Activated CD8-positive, alpha-beta T cell treated with anti-CD3 and anti-CD28 coated beads for 36 hours (primary cell): ENCODE results near the gene PICALM. TPM values are rescaled to one million over a fixed set of nuclear protein-coding genes. Genes with fewer than 3 reads are reported as not detected.

Experiments used
- ATAC-seq: fragments of 200-7000 bp; cut with Tn5 transposase; one replicate; pipeline ENCODE4 v1.10.0; 2021; ENCODE audit warnings: mild to moderate bottlenecking, moderate library complexity
- CTCF ChIA-PET: fragments of 350-600 bp; sonication (Branson Sonifier 250); formaldehyde crosslinking; loops from one replicate; lab custom pipeline; 2021; ENCODE audit warnings: antibody characterized with exemption; lab: Charles Lee
- POLR2A ChIA-PET: fragments of 350-600 bp; sonication (Branson Sonifier 250); formaldehyde crosslinking; loops from one replicate; lab custom pipeline; 2021; ENCODE audit warnings: antibody characterized with exemption; lab: Charles Lee
- DNase-seq: peaks from one replicate; pipeline ENCODE4 v3.0.0-alpha.2; 2020
- H3K27ac Mint-ChIP-seq: one replicate; pipeline ENCODE4 v1.8.0; 2021; ENCODE audit warnings: mild to moderate bottlenecking, mixed read lengths
- H3K27me3 Mint-ChIP-seq: one replicate; pipeline ENCODE4 v1.8.0; 2021; ENCODE audit warnings: mixed read lengths
- H3K36me3 Mint-ChIP-seq: one replicate; pipeline ENCODE4 v1.8.0; 2021; ENCODE audit warnings: low read depth, mixed read lengths
- H3K4me1 Mint-ChIP-seq: one replicate; pipeline ENCODE4 v1.8.0; 2021; ENCODE audit warnings: low read depth, mixed read lengths
- H3K4me3 Mint-ChIP-seq: one replicate; pipeline ENCODE4 v1.8.0; 2021; ENCODE audit warnings: mild to moderate bottlenecking, moderate library complexity, mixed read lengths
- H3K9me3 Mint-ChIP-seq: one replicate; pipeline ENCODE4 v1.8.0; 2021; ENCODE audit warnings: mixed read lengths
- intact Hi-C: fragments of 100-400 bp; cut with micrococcal nuclease; formaldehyde crosslinking; loops from one replicate; pipeline ENCODE4 v1.10.0; 2022
- total RNA-seq, 2 experiments: library from RNA; stranded (reverse); gene quantifications; one replicate each; pipeline ENCODE4 v1.2.3, GENCODE V29; 2021
- TF ChIP-seq, protein P1 (sequence below): fragments of 200-600 bp; IDR thresholded peaks from one replicate; pipeline ENCODE4 v1.8.0; 2022; ENCODE audit warnings: antibody characterized with exemption, mild to moderate bottlenecking

Gene PICALM
- total RNA-seq, 2 experiments from 2014 or later: 57.5 to 61.2 TPM

DNA sequence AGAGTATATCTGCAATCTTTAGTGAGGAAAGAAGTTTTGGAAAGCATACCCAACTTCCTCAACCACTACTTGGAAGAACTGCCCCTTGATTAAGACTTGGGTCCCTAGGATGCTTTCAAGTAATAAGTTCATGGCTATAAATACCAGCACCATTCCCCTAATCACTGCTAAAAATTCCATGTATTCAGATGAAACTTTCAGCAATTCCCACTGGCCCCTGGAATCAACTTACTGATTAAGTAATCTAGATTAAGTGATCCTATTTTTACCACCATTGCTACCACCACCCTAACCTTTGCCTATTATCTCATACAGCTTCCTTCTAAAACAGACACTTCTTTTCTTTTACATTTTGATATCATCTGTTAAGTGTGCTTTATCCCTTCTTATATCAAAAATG is 10.5 kb downstream of the PICALM start:
- no peak overlapping the region for H3K27ac Mint-ChIP-seq
- ChIA-PET POLR2A (interaction anchor here (1.0 to 2.1 kb wide), 3 partner anchors 9 to 187 kb away, joined by 3 to 8 read pairs (median 3); partner anchors contain the start of gene PICALM), CTCF (interaction anchor here (1.0 to 1.8 kb wide), 4 partner anchors 9 to 161 kb away, joined by 3 to 6 read pairs (median 4); no protein-coding TSS in a partner anchor)
- no peaks in the 10 kb centered on the region for H3K9me3 Mint-ChIP-seq
- DNase-seq: no peak
- ATAC-seq: no peak
- no peak overlapping the region for H3K4me3 Mint-ChIP-seq
- H3K36me3 Mint-ChIP-seq: peaks cover 38% of the 10 kb centered on the region
- intact Hi-C loops: no loop called here
- TF ChIP-seq, protein P1, sequence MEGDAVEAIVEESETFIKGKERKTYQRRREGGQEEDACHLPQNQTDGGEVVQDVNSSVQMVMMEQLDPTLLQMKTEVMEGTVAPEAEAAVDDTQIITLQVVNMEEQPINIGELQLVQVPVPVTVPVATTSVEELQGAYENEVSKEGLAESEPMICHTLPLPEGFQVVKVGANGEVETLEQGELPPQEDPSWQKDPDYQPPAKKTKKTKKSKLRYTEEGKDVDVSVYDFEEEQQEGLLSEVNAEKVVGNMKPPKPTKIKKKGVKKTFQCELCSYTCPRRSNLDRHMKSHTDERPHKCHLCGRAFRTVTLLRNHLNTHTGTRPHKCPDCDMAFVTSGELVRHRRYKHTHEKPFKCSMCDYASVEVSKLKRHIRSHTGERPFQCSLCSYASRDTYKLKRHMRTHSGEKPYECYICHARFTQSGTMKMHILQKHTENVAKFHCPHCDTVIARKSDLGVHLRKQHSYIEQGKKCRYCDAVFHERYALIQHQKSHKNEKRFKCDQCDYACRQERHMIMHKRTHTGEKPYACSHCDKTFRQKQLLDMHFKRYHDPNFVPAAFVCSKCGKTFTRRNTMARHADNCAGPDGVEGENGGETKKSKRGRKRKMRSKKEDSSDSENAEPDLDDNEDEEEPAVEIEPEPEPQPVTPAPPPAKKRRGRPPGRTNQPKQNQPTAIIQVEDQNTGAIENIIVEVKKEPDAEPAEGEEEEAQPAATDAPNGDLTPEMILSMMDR: no peak
- H3K4me1 Mint-ChIP-seq: peaks cover 84% of the 10 kb centered on the region
- no peaks in the 10 kb centered on the region for H3K27me3 Mint-ChIP-seq

DNA sequence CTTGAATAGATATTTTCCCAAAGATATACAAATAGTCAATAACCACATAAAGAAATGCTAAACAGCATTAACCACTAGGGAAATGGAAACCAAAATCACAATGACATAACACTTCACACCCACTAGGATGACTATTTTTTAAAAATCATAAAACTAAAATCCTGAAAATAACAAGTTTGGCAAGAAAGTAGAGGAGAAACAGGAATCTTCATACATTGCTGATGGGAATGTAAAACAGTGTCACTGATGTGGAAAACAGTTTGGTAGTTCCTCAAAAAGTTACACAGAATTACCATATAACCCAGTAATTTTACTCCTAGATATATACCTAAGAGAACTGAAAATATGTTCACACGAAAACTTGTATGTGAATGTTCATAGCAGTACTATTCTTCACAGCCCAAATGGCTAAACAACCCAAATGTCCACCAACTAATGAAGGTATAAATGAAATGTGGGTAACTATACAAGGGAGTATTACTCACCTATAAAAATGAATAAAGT is 12.5 kb downstream of the PICALM start:
- H3K36me3 Mint-ChIP-seq: peaks cover 48% of the 10 kb centered on the region
- POLR2A ChIA-PET: no interaction called here
- no peaks in the 10 kb centered on the region for H3K27me3 Mint-ChIP-seq
- no peak for ATAC-seq
- peaks cover 6% of the 10 kb centered on the region for H3K9me3 Mint-ChIP-seq
- no peak overlapping the region for H3K4me3 Mint-ChIP-seq
- TF ChIP-seq, protein P1: no peak
- DNase-seq: no peak
- H3K27ac Mint-ChIP-seq: peak overlapping the region; percentile 69
- peaks cover 87% of the 10 kb centered on the region for H3K4me1 Mint-ChIP-seq
- CTCF ChIA-PET: no interaction called here
- intact Hi-C loops: no loop called here

DNA sequence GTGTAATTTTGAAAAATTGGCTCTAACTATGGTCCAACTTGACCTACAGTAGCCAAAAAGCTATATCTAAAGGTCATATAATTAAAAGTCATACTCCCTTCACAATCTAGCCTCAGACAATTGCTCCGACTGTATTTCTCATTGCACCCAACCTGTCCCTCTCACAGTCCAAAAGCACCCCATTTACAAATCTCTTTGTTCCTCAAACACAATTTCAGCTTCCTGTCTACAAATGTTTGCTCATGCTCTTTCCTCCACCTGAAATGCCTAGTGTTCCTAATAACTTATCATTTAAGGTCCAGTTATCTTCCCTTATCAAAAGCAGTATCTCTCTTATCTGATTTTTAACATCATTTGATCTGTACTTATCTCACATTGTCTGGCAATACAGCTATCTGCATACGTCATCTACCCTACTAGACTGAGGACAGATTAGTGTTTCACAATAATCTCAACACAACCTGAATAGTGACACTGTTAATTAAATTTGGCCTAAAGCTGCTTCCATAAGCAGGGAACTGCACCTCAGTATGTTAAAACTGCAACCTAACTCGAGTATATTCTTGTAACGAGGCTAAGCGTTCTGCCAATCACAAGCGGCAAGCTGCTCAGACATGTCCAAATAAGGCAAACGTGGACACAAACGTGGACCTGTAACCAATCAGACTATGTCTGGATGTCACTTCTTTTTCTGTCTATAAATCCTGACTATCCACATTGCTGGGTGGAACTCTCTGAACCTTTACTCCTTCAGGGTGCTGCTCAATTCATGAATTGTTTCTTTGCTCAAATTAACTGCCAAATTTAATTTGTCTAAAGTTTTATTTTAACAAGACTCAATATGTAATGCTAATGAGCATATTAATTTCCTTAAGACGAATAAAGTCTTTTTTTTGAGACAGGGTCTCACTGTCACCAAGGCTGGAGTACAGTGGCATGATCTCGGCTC is 15.9 kb downstream of the PICALM start:
- no peaks in the 10 kb centered on the region for H3K27me3 Mint-ChIP-seq
- ChIA-PET CTCF (interaction anchor here (0.9 to 2.2 kb wide), 6 partner anchors 11 to 166 kb away, joined by 3 to 7 read pairs (median 4); no protein-coding TSS in a partner anchor), POLR2A (interaction anchor here (0.6 to 6.0 kb wide), 6 partner anchors 10 to 416 kb away, joined by 3 to 31 read pairs (median 4); partner anchors contain the start of gene PICALM)
- H3K4me3 Mint-ChIP-seq: no peak overlapping the region
- peaks cover 80% of the 10 kb centered on the region for H3K4me1 Mint-ChIP-seq
- TF ChIP-seq, protein P1: no peak
- H3K27ac Mint-ChIP-seq: peak overlapping the region; percentile 39
- DNase-seq (no peak), ATAC-seq (no peak)
- peaks cover 43% of the 10 kb centered on the region for H3K36me3 Mint-ChIP-seq
- H3K9me3 Mint-ChIP-seq: peaks cover 6% of the 10 kb centered on the region
- intact Hi-C loops: no loop called here

DNA sequence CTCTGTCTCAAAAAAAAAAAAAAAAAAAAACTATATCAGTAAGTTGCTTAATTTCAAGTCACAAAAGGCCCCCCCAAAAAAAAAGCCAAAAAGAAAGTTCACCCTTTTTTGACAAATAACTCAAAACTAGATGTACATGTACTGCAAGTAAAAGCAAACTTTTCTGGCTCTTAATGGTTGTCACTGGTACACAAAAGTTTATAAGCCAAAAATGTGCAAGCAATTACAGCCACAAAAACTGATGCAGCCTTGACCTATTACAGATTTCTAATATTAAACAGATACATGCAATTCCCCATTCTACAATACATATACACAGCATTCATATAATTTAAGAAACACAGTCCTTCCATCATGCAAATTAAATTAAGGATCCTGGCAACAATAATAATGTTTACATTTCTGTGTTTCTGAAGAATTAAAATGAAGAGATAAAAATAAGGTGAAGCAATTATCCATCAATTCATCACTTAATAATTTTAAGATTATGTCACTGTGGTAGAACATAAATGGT is 18.6 kb downstream of the PICALM start:
- intact Hi-C loops: no loop called here
- peaks cover 36% of the 10 kb centered on the region for H3K36me3 Mint-ChIP-seq
- POLR2A ChIA-PET: interaction anchor here (6.0 kb wide), 1 partner anchor 18 kb away, joined by 31 read pairs; the partner anchor contains the start of gene PICALM
- CTCF ChIA-PET: interaction anchor here (1.3 to 2.4 kb wide), 3 partner anchors 9 to 151 kb away, joined by 3 to 8 read pairs (median 5); no protein-coding TSS in a partner anchor
- peaks cover 6% of the 10 kb centered on the region for H3K9me3 Mint-ChIP-seq
- ATAC-seq: no peak
- no peak overlapping the region for H3K4me3 Mint-ChIP-seq
- H3K27ac Mint-ChIP-seq: peak overlapping the region; percentile 15
- TF ChIP-seq, protein P1: no peak
- no peaks in the 10 kb centered on the region for H3K27me3 Mint-ChIP-seq
- H3K4me1 Mint-ChIP-seq: peaks cover 82% of the 10 kb centered on the region
- no peak for DNase-seq
